Activated CD8-positive, alpha-beta memory T cell treated with anti-CD3 and anti-CD28 coated beads, Interleukin-2, amount 10 ng/mL, durations not matched to agents 7 days and 5 days (primary cell): ENCODE results near the gene CLSTN1. TPM values are rescaled to one million over a fixed set of nuclear protein-coding genes. Genes with fewer than 3 reads are reported as not detected.
A peak's percentile ranks its signal among the peaks of the same experiment; 100 is the strongest.

ENCODE experiments used
- ATAC-seq: fragments of 150-1000 bp; cut with Tn5 transposase; one replicate; pipeline ENCODE4 v1.10.0; 2021; ENCODE audit warnings: moderate library complexity
- CTCF ChIA-PET: fragments of 350-600 bp; sonication (Branson Sonifier 250); formaldehyde crosslinking; loops from one replicate; lab custom pipeline; 2021; ENCODE audit warnings: antibody characterized with exemption; lab: Charles Lee
- DNase-seq: peaks from one replicate; pipeline ENCODE4 v3.0.0-alpha.2; 2020
- H3K27ac Mint-ChIP-seq: one replicate; pipeline ENCODE4 v1.8.0; 2021; ENCODE audit warnings: mild to moderate bottlenecking, mixed read lengths
- H3K27me3 Mint-ChIP-seq: one replicate; pipeline ENCODE4 v1.8.0; 2021; ENCODE audit warnings: mixed read lengths
- H3K36me3 Mint-ChIP-seq: one replicate; pipeline ENCODE4 v1.8.0; 2021; ENCODE audit warnings: mild to moderate bottlenecking, mixed read lengths
- H3K4me1 Mint-ChIP-seq: one replicate; pipeline ENCODE4 v1.8.0; 2021; ENCODE audit warnings: mixed read lengths
- H3K4me3 Mint-ChIP-seq: one replicate; pipeline ENCODE4 v1.8.0; 2021; ENCODE audit warnings: mild to moderate bottlenecking, moderate library complexity, mixed read lengths
- H3K9me3 Mint-ChIP-seq: one replicate; pipeline ENCODE4 v1.8.0; 2022; ENCODE audit warnings: low read depth, mixed read lengths
- total RNA-seq, 2 experiments: library from RNA; stranded (reverse); gene quantifications; one replicate each; pipeline ENCODE4 v1.2.3, GENCODE V29; 2021

CLSTN1 gene
- total RNA-seq, 2 experiments from 2014 or later = 81.5 to 99.3 TPM

DNA sequence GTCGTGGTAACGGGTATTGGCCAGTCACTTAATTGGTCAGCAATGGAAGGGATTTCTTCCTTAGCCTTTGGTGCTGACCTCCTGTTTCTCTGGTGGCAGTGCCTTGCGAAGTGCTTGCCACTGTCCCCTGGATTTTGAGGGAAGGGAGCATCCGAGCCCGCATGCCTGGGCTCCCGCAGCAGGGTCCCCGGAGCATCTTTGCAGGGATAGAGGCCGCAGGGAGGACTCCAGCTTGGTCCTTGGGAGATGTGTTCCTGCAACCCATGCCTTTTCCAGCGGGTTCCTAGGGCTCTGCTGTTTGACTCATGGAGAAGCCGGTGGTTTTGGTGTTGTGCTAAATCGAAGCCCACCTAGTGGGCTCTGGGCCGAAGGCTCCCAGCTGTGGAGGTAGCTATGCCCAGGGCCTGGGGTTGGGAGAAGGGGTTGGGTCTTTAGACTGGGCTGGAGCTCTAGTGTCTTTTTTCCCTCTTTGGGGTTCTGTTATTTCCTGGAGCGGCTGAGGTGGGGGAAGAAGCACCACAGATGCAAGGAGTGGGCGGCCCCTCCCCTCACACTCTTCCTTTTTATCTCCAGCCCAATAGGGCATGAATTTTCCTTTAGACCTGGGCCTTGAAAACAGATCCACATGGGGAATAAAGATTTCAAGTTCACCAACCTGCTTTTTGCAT is 133.2 kb downstream of the CLSTN1 start:
- CTCF ChIA-PET = interaction anchor here (1.8 to 2.8 kb wide), 3 partner anchors 12 to 63 kb away, joined by 7 to 22 read pairs (median 12); no protein-coding TSS in a partner anchor
- Mint-ChIP-seq H3K27me3 (no peaks in the 10 kb centered on the region), H3K9me3 (no peaks in the 10 kb centered on the region), H3K36me3 (peaks cover 42% of the 10 kb centered on the region), H3K4me1 (peaks cover 70% of the 10 kb centered on the region), H3K4me3 (peak overlapping the region; percentile 75), H3K27ac (peak overlapping the region; percentile 58)
- no peak for ATAC-seq
- no peak for DNase-seq

- Mint-ChIP-seq H3K36me3 (peaks cover 38% of the 10 kb centered on the region), H3K4me3 (peak overlapping the region; percentile 75), H3K4me1 (peaks cover 66% of the 10 kb centered on the region), H3K9me3 (no peaks in the 10 kb centered on the region), H3K27ac (peak overlapping the region; percentile 34), H3K27me3 (no peaks in the 10 kb centered on the region)
- no peak for DNase-seq
- no peak for ATAC-seq
- CTCF ChIA-PET = interaction anchor here (1.8 to 2.8 kb wide), 3 partner anchors 13 to 62 kb away, joined by 7 to 22 read pairs (median 12); no protein-coding TSS in a partner anchor
Measured at GRCh38 chr1:9689971-9690381, 133.8 kb downstream of the CLSTN1 start.

GRCh38 chr1:9689011-9689706 is 134.6 kb downstream of the CLSTN1 start:
- H3K36me3 Mint-ChIP-seq = peaks cover 34% of the 10 kb centered on the region
- ATAC-seq = peak; percentile 84
- peak; percentile 86 for DNase-seq
- H3K9me3 Mint-ChIP-seq = no peaks in the 10 kb centered on the region
- H3K27me3 Mint-ChIP-seq = no peaks in the 10 kb centered on the region
- CTCF ChIA-PET = interaction anchor here (1.2 to 6.2 kb wide), 5 partner anchors 10 to 62 kb away, joined by 3 to 39 read pairs (median 11); no protein-coding TSS in a partner anchor
- H3K27ac Mint-ChIP-seq = peak overlapping the region; percentile 85
- peaks cover 68% of the 10 kb centered on the region for H3K4me1 Mint-ChIP-seq
- H3K4me3 Mint-ChIP-seq = peak overlapping the region; percentile 70

GRCh38 chr1:9688599-9688998 is 135.2 kb downstream of the CLSTN1 start:
- H3K9me3 Mint-ChIP-seq = no peaks in the 10 kb centered on the region
- H3K36me3 Mint-ChIP-seq = peaks cover 32% of the 10 kb centered on the region
- DNase-seq = no peak

DNA sequence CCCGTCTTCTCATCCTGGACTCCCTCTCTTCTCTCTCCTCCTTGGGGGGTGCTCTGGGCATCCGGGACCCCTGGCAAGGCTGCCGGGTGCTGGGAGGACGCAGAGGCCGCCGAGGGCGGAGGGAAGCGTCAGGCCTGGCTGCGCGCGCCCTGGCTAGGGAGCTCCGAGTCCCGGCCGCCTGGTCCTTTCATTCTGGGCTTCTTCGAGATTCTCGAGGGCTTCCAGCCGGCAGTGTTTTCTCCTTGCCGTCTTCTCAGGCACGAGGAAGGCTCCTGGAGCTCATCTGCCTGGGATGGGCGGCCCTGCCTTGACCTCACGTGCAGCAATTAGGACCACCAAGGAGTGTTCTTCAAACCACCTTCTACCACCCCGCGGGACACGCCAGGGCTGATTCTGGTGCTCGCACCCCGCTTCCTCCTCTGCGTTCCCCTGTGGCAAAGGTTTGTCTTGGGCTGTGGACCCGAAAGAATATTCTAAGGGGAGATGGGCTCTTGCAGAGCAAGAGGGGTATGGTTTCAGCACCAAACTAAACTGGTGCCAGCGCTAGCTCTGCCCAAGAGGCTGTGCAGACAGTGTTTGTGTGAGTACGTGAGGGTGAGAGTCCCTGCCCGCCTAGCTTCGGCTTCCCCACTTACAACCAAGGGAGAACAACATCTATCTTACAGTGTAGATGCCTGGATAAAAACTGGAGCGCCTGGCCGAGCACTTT is 135.7 kb downstream of the CLSTN1 start:
- DNase-seq (no peak), ATAC-seq (no peak)
- H3K27ac Mint-ChIP-seq = peak overlapping the region; percentile 85
- peaks cover 34% of the 10 kb centered on the region for H3K36me3 Mint-ChIP-seq
- H3K27me3 Mint-ChIP-seq = no peaks in the 10 kb centered on the region
- H3K4me3 Mint-ChIP-seq = peak overlapping the region; percentile 70
- no peaks in the 10 kb centered on the region for H3K9me3 Mint-ChIP-seq
- CTCF ChIA-PET = interaction anchor here (0.9 to 6.2 kb wide), 9 partner anchors 9 to 185 kb away, joined by 3 to 39 read pairs (median 4); partner anchors contain the start of gene TMEM201
- peaks cover 71% of the 10 kb centered on the region for H3K4me1 Mint-ChIP-seq

More at GRCh38 chr1:9688599-9688998, 135.2 kb downstream of the CLSTN1 start:
- H3K4me1 Mint-ChIP-seq = peaks cover 68% of the 10 kb centered on the region
- ATAC-seq = no peak
- H3K4me3 Mint-ChIP-seq = peak overlapping the region; percentile 70
- no peaks in the 10 kb centered on the region for H3K27me3 Mint-ChIP-seq
- CTCF ChIA-PET = interaction anchor here (1.2 to 6.2 kb wide), 5 partner anchors 10 to 61 kb away, joined by 3 to 39 read pairs (median 11); no protein-coding TSS in a partner anchor
- H3K27ac Mint-ChIP-seq = peak overlapping the region; percentile 85

GRCh38 chr1:9687120-9687873 is 136.5 kb downstream of the CLSTN1 start:
- peaks cover 69% of the 10 kb centered on the region for H3K4me1 Mint-ChIP-seq
- no peaks in the 10 kb centered on the region for H3K9me3 Mint-ChIP-seq
- CTCF ChIA-PET = interaction anchor here (0.7 to 6.2 kb wide), 9 partner anchors 9 to 186 kb away, joined by 3 to 39 read pairs (median 4); partner anchors contain the start of gene TMEM201
- ATAC-seq = peak; percentile 40
- H3K27ac Mint-ChIP-seq = peak overlapping the region; percentile 85
- peaks cover 31% of the 10 kb centered on the region for H3K36me3 Mint-ChIP-seq
- no peaks in the 10 kb centered on the region for H3K27me3 Mint-ChIP-seq
- peak; percentile 78 for DNase-seq
- peak overlapping the region; percentile 70 for H3K4me3 Mint-ChIP-seq

- peaks cover 25% of the 10 kb centered on the region for H3K36me3 Mint-ChIP-seq
- ATAC-seq (no peak), DNase-seq (no peak)
- no peak overlapping the region for H3K4me3 Mint-ChIP-seq
- H3K4me1 Mint-ChIP-seq = peaks cover 55% of the 10 kb centered on the region
- H3K27ac Mint-ChIP-seq = peak overlapping the region; percentile 13
- CTCF ChIA-PET = interaction anchor here (1.2 to 6.2 kb wide), 3 partner anchors 37 to 98 kb away, joined by 3 to 39 read pairs (median 3); no protein-coding TSS in a partner anchor
- H3K27me3 Mint-ChIP-seq = no peaks in the 10 kb centered on the region
- no peaks in the 10 kb centered on the region for H3K9me3 Mint-ChIP-seq
Measured at GRCh38 chr1:9684801-9685200, 139.0 kb downstream of the CLSTN1 start.

DNA sequence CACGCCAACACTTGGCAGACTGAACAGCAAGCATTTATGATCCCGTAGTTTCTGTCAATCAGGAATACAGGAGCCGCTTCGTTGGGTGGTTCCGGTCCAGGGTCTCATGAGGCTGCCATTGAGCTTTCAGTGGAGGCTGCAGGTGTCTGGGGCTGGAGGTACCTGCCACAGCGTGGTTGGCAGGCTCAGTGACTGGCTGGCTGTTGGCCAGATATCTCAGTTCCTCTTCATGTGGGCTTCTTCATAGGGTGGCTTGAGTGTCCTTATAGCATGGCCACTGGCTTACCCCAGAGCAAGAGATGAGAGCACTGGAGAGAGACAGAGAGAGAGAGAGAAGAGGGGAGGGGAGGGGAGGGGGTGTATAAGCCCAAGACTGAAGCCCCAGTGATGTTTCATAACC is 142.9 kb downstream of the CLSTN1 start:
- Mint-ChIP-seq H3K36me3 (peaks cover 43% of the 10 kb centered on the region), H3K4me3 (no peak overlapping the region), H3K4me1 (peaks cover 52% of the 10 kb centered on the region), H3K27me3 (no peaks in the 10 kb centered on the region), H3K9me3 (no peaks in the 10 kb centered on the region), H3K27ac (no peak overlapping the region)
- CTCF ChIA-PET = interaction anchor here (1.8 to 1.9 kb wide), 2 partner anchors 27 to 54 kb away, joined by 5 to 6 read pairs; no protein-coding TSS in a partner anchor
- no peak for ATAC-seq
- DNase-seq = no peak

GRCh38 chr1:9680091-9680490 is 143.7 kb downstream of the CLSTN1 start:
- Mint-ChIP-seq H3K9me3 (no peaks in the 10 kb centered on the region), H3K4me3 (no peak overlapping the region), H3K36me3 (peaks cover 44% of the 10 kb centered on the region), H3K4me1 (peaks cover 53% of the 10 kb centered on the region), H3K27me3 (no peaks in the 10 kb centered on the region), H3K27ac (no peak overlapping the region)
- CTCF ChIA-PET = interaction anchor here (1.1 kb wide), 1 partner anchor 53 kb away, joined by 3 read pairs; no protein-coding TSS in a partner anchor
- no peak for DNase-seq
- ATAC-seq = no peak

Other genes with a start within 250 kb of the CLSTN1 start
- 10 to 100 TPM; 20.0 to 26.9 TPM for gene TMEM201, start 235.1 kb downstream of the CLSTN1 start, total RNA-seq
- 100 to 1,000 TPM; 256 to 261 TPM for gene PIK3CD, start 172.2 kb downstream of the CLSTN1 start, total RNA-seq
- gene CTNNBIP1, start 86.3 kb upstream of the CLSTN1 start, total RNA-seq = 10 to 100 TPM; 10.9 to 15.8 TPM
- 10 to 100 TPM; 25.0 to 27.7 TPM for gene LZIC, start 119.4 kb upstream of the CLSTN1 start, total RNA-seq
- gene NMNAT1, start 119.5 kb upstream of the CLSTN1 start, total RNA-seq = 1 to 10 TPM; 6.5 to 10.0 TPM
- gene RBP7, start 173.3 kb upstream of the CLSTN1 start, total RNA-seq = not detected
- 10 to 100 TPM; 28.7 to 30.4 TPM for gene UBE4B, start 209.0 kb upstream of the CLSTN1 start, total RNA-seq